Measurements from ENCODE around the gene KCNK5. TPM values are rescaled to one million over a fixed set of nuclear protein-coding genes. Genes with fewer than 3 reads are reported as not detected.

Gene KCNK5
- total and polyA plus RNA-seq, 9 of the 15 experiments (the other 6 are each of a cell fraction or from before 2014, with no cell fraction given): 1.5 to 45.8 (median 25.8) TPM

- TF ChIP-seq STAT6 (CRISPR knock-in tag; IDR thresholded peaks at IDR 0.05) (no peak), TAF9B (IDR thresholded peaks at IDR 0.05; ENCODE audit: partially characterized antibody) (peak; percentile 84), CTCFL (IDR thresholded peaks at IDR 0.05; ENCODE audit: borderline replicate concordance, insufficient read depth, low read depth, low read length, poor library complexity, severe bottlenecking) (peak; percentile 74), ZNF184 (CRISPR knock-in tag; IDR thresholded peaks at IDR 0.05) (no peak), E2F5 (CRISPR knock-in tag; IDR thresholded peaks at IDR 0.05) (no peak), C11orf30 (IDR thresholded peaks at IDR 0.05; ENCODE audit: low read depth) (peak; percentile 71), ZNF280A (IDR thresholded peaks at IDR 0.05; ENCODE audit: low read depth, partially characterized antibody) (no peak), E2F1 (CRISPR knock-in tag; IDR thresholded peaks at IDR 0.05) (peak; percentile 80), TRIM25 (IDR thresholded peaks at IDR 0.05; ENCODE audit: borderline replicate concordance) (no peak), SMARCC2 (IDR thresholded peaks at IDR 0.05; ENCODE audit: low read depth) (peak; percentile 60; the same call in 1 of the 2 replicates), KAT8 (IDR thresholded peaks at IDR 0.05; ENCODE audit: low read depth) (no peak), ZNF263 (CRISPR knock-in tag; IDR thresholded peaks at IDR 0.05; ENCODE audit: borderline replicate concordance) (no peak), CTCF (IDR thresholded peaks at IDR 0.05 in 2 of 3, conservative IDR thresholded peaks at IDR 0.05 in 1 of 3; ENCODE audit: insufficient read depth in 2 of 3, low read depth in 1 of 3, low read length in 3 of 3) (peak; percentile 90 to 97 (median 95))
These were observed at the start of gene KCNK5 (continued) for GRCh38 chr6:39228992-39229767.
